IMR-90 (cell line): Measurements from ENCODE around the gene TENM4. TPM values are rescaled to one million over a fixed set of nuclear protein-coding genes. Genes with fewer than 3 reads are reported as not detected.

ENCODE experiments used
- ATAC-seq: fragments of 200-7000 bp; cut with Tn5 transposase; 2 replicates; pipeline ENCODE4 v1.9.1; 2020; ENCODE audit warnings: low read depth, mild to moderate bottlenecking, moderate library complexity
- BruUV-seq: library from RNA; stranded (reverse); fragments of 400-500 nt; replicated peaks from 2 replicates; lab custom pipeline; 2021; lab: Mats Ljungman, UMichigan
- CTCF ChIA-PET: fragments of 300-600 bp; formaldehyde crosslinking; extraction: SDS; loops from one replicate; lab custom pipeline; 2021; ENCODE audit warnings: antibody characterized with exemption; lab: Yijun Ruan, JAX
- POLR2A ChIA-PET: fragments of 300-600 bp; sonication (Branson Sonifier 250); formaldehyde crosslinking; loops from one replicate; lab custom pipeline; 2022; ENCODE audit warnings: antibody characterized with exemption; ENCODE audit not compliant: unreplicated experiment; lab: Charles Lee
- DNase-seq: peaks from one replicate; pipeline ENCODE4 v3.0.0; 2013
- H2AFZ ChIP-seq: replicated peaks from 2 replicates; pipeline ENCODE3; 2013; ENCODE audit warnings: low read length, mild to moderate bottlenecking; ENCODE audit not compliant: poor library complexity
- H2AK5ac ChIP-seq: 2 replicates; pipeline ENCODE4 v1.6.1; 2013; ENCODE audit warnings: low read depth, low read length, inconsistent platforms
- H2AK9ac ChIP-seq: replicated peaks from 2 replicates; pipeline ENCODE3; 2013; ENCODE audit warnings: mild to moderate bottlenecking, low read depth, low read length, moderate library complexity; ENCODE audit not compliant: poor library complexity
- H2BK120ac ChIP-seq: 2 replicates; pipeline ENCODE4 v1.6.1; 2013; ENCODE audit warnings: low read depth, low read length, inconsistent platforms
- H2BK15ac ChIP-seq: 3 replicates; pipeline ENCODE4 v1.6.1; 2013; ENCODE audit warnings: low read depth, low read length, inconsistent platforms
- H2BK20ac ChIP-seq: 2 replicates; pipeline ENCODE4 v1.6.1; 2013; ENCODE audit warnings: low read depth, mild to moderate bottlenecking, inconsistent platforms, low read length, moderate library complexity
- H2BK5ac ChIP-seq: 2 replicates; pipeline ENCODE4 v1.6.1; 2013; ENCODE audit warnings: mild to moderate bottlenecking, low read depth, low read length, inconsistent platforms; ENCODE audit not compliant: poor library complexity, severe bottlenecking
- H3K14ac ChIP-seq: replicated peaks from 2 replicates; pipeline ENCODE4 v1.6.1; 2013; ENCODE audit warnings: low read depth, low read length, inconsistent platforms
- H3K18ac ChIP-seq: 2 replicates; pipeline ENCODE4 v1.6.1; 2013; ENCODE audit warnings: low read depth, low read length, control low read depth
- H3K23ac ChIP-seq: 2 replicates; pipeline ENCODE4 v1.6.1; 2013; ENCODE audit warnings: low read depth, low read length, inconsistent platforms
- H3K27ac ChIP-seq: 2 replicates; pipeline ENCODE4 v1.5.1; 2013; ENCODE audit warnings: mild to moderate bottlenecking, control low read depth, low read length; ENCODE audit not compliant: insufficient read depth
- H3K27me3 ChIP-seq: 2 replicates; pipeline ENCODE4 v1.6.1; 2013; ENCODE audit warnings: low read length; ENCODE audit not compliant: control insufficient read depth, insufficient read depth
- H3K36me3 ChIP-seq: 2 replicates; pipeline ENCODE4 v1.6.1; 2013; ENCODE audit warnings: low read length, mixed read lengths; ENCODE audit not compliant: control insufficient read depth, insufficient read depth
- H3K4ac ChIP-seq: 2 replicates; pipeline ENCODE4 v1.6.1; 2013; ENCODE audit warnings: low read depth, low read length, inconsistent platforms
- H3K4me1 ChIP-seq: 2 replicates; pipeline ENCODE4 v1.6.1; 2013; ENCODE audit warnings: low read length, mixed read lengths; ENCODE audit not compliant: control insufficient read depth, insufficient read depth
- H3K4me2 ChIP-seq: 2 replicates; pipeline ENCODE4 v1.6.1; 2013; ENCODE audit warnings: low read depth, mild to moderate bottlenecking, control low read depth, low read length, moderate library complexity
- H3K4me3 ChIP-seq: 2 replicates; pipeline ENCODE4 v1.5.1; 2013; ENCODE audit warnings: low read depth, mild to moderate bottlenecking, control low read depth, low read length, moderate library complexity; ENCODE audit not compliant: insufficient read depth
- H3K56ac ChIP-seq: 2 replicates; pipeline ENCODE4 v1.6.1; 2013; ENCODE audit warnings: low read length, inconsistent platforms; ENCODE audit not compliant: insufficient read depth; ENCODE audit errors: extremely low read depth
- H3K79me1 ChIP-seq, 2 experiments: 2 replicates each; pipeline ENCODE4 v1.6.1; 2013; ENCODE audit warnings: low read length in 2 of 2, inconsistent platforms in 1 of 2, low read depth in 1 of 2
- H3K9ac ChIP-seq: 2 replicates; pipeline ENCODE4 v1.6.1; 2013; ENCODE audit warnings: low read depth, low read length, control low read depth
- H3K9me1 ChIP-seq: 2 replicates; pipeline ENCODE4 v1.6.1; 2013; ENCODE audit warnings: low read length, inconsistent platforms; ENCODE audit not compliant: insufficient read depth
- H3K9me3 ChIP-seq: 2 replicates; pipeline ENCODE4 v1.6.1; 2013; ENCODE audit warnings: low read length; ENCODE audit not compliant: control insufficient read depth, insufficient read depth
- H4K20me1 ChIP-seq: 2 replicates; pipeline ENCODE4 v1.6.1; 2013; ENCODE audit warnings: low read length, inconsistent platforms; ENCODE audit not compliant: insufficient read depth
- H4K5ac ChIP-seq: 2 replicates; pipeline ENCODE4 v1.6.1; 2013; ENCODE audit warnings: mild to moderate bottlenecking, low read depth, low read length, control low read depth
- H4K8ac ChIP-seq, 2 experiments: 2 replicates each; pipeline ENCODE4 v1.6.1; 2013; ENCODE audit warnings: low read depth in 2 of 2, low read length in 2 of 2, control low read depth in 1 of 2, inconsistent platforms in 1 of 2
- H4K91ac ChIP-seq: 2 replicates; pipeline ENCODE4 v1.6.1; 2013; ENCODE audit warnings: low read depth, low read length, inconsistent platforms; ENCODE audit not compliant: insufficient read depth
- BHLHE40 ChIP-seq: fragments of 150-350 bp; IDR thresholded peaks from 2 replicates; pipeline ENCODE4 v1.6.1; 2016; ENCODE audit warnings: mild to moderate bottlenecking, low read depth, low read length
- CEBPB ChIP-seq: IDR thresholded peaks from 2 replicates; pipeline ENCODE4 v1.6.1; 2012; ENCODE audit warnings: low read depth, low read length, improper control_type of control experiment
- CHD1 ChIP-seq: IDR thresholded peaks from 2 replicates; pipeline ENCODE4 v1.6.1; 2012; ENCODE audit warnings: low read depth, low read length, improper control_type of control experiment
- CTCF ChIP-seq: conservative IDR thresholded peaks from 2 replicates; pipeline ENCODE4 v1.5.1; 2012; ENCODE audit warnings: mild to moderate bottlenecking, low read depth, low read length, improper control_type of control experiment
- ELK1 ChIP-seq: fragments of 150-350 bp; IDR thresholded peaks from 2 replicates; pipeline ENCODE4 v1.6.1; 2016; ENCODE audit warnings: low read depth, mild to moderate bottlenecking, low read length, moderate library complexity, borderline replicate concordance
- FOS ChIP-seq: fragments of 150-350 bp; IDR thresholded peaks from 2 replicates; pipeline ENCODE4 v1.6.1; 2016; ENCODE audit warnings: low read depth, low read length
- MAFK ChIP-seq: IDR thresholded peaks from 2 replicates; pipeline ENCODE4 v1.6.1; 2012; ENCODE audit warnings: low read depth, low read length, improper control_type of control experiment
- MAZ ChIP-seq: IDR thresholded peaks from 2 replicates; pipeline ENCODE4 v1.6.1; 2012; ENCODE audit warnings: low read depth, mild to moderate bottlenecking, low read length, improper control_type of control experiment, moderate library complexity, borderline replicate concordance
- MXI1 ChIP-seq: IDR thresholded peaks from 2 replicates; pipeline ENCODE4 v1.6.1; 2012; ENCODE audit warnings: low read depth, mild to moderate bottlenecking, low read length, moderate library complexity, borderline replicate concordance
- NFE2L2 ChIP-seq: fragments of 150-350 bp; IDR thresholded peaks from 2 replicates; pipeline ENCODE4 v1.6.1; 2016; ENCODE audit warnings: low read depth, mild to moderate bottlenecking, low read length
- POLR2A ChIP-seq: IDR thresholded peaks from 2 replicates; pipeline ENCODE4 v1.6.1; 2012; ENCODE audit warnings: mild to moderate bottlenecking, low read depth, low read length
- RAD21 ChIP-seq: IDR thresholded peaks from 2 replicates; pipeline ENCODE4 v1.6.1; 2012; ENCODE audit warnings: low read length, improper control_type of control experiment
- RCOR1 ChIP-seq: IDR thresholded peaks from 2 replicates; pipeline ENCODE4 v1.6.1; 2012; ENCODE audit warnings: mild to moderate bottlenecking, low read length, improper control_type of control experiment; ENCODE audit not compliant: insufficient replicate concordance
- RFX5 ChIP-seq: IDR thresholded peaks from 2 replicates; pipeline ENCODE4 v1.8.0; 2012; ENCODE audit warnings: low read depth, mild to moderate bottlenecking, low read length, moderate library complexity
- SMC3 ChIP-seq: fragments of 150-350 bp; IDR thresholded peaks from 2 replicates; pipeline ENCODE4 v1.6.1; 2016; ENCODE audit warnings: low read depth, mild to moderate bottlenecking, antibody characterized with exemption, low read length, moderate library complexity
- USF2 ChIP-seq: fragments of 150-350 bp; IDR thresholded peaks from 2 replicates; pipeline ENCODE4 v1.6.1; 2017; ENCODE audit warnings: mild to moderate bottlenecking, antibody characterized with exemption, low read length, low read depth
- WGBS, 2 experiments: methylation state at CpG; one replicate each; pipeline versions ENCODE4 v1.1.5 to v1.1.7; 2013; ENCODE audit warnings: missing lambda C conversion rate in 2 of 2; ENCODE audit not compliant: insufficient read length in 1 of 2; ENCODE audit errors: extremely low coverage in 2 of 2; 5-methylcytosine and 5-hydroxymethylcytosine counted together
- dilution Hi-C: fragments of 300-500 bp; cut with HindIII; formaldehyde crosslinking; loops from one replicate; pipeline ENCODE4 v1.14.3; 2018; ENCODE audit warnings: low sequenced_read_pairs; ENCODE audit not compliant: unreplicated experiment
- in situ Hi-C: fragments of 300-500 bp; cut with MboI; formaldehyde crosslinking; loops from 3 replicates; pipeline ENCODE4 v1.14.3; 2019; ENCODE audit warnings: low sequenced_read_pairs, inconsistent platforms, mixed read lengths
- intact Hi-C: fragments of 100-400 bp; cut with micrococcal nuclease; formaldehyde crosslinking; loops from 2 replicates; pipeline ENCODE4 v1.10.0; 2022
- polyA plus RNA-seq, 3 experiments: library from polyadenylated mRNA; depleted of rRNA; stranded (reverse); fragments of >200 nt; gene quantifications; 2 replicates each; pipeline ENCODE4 v1.2.3, GENCODE V29; 2012; ENCODE audit warnings: low replicate concordance in 1 of 3
- total RNA-seq: library from RNA; depleted of rRNA; stranded (reverse); fragments of >200 nt; gene quantifications from 2 replicates; pipeline ENCODE4 v1.2.3, GENCODE V29; 2012

TENM4 gene
- total and polyA plus RNA-seq, 2 of the 4 experiments (the other 2 are of a cell fraction): 7.4 to 9.0 TPM

- H3K4me1 ChIP-seq: peaks cover 2% of the 10 kb centered on the region
- ATAC-seq (no peak), DNase-seq (no peak)
- H3K9me3 ChIP-seq: no peaks in the 10 kb centered on the region
- H2AFZ ChIP-seq: no peak overlapping the region
- no peak overlapping the region for H3K4me3 ChIP-seq
- H4K5ac ChIP-seq: no peak overlapping the region
- dilution Hi-C loops (no loop called here), intact Hi-C loops (no loop called here), in situ Hi-C loops (no loop called here)
- H3K27ac ChIP-seq: no peak overlapping the region
- no peak overlapping the region for H3K56ac ChIP-seq
- no peak overlapping the region for H3K4ac ChIP-seq
- no peak overlapping the region for H4K91ac ChIP-seq
- H4K8ac ChIP-seq: no peak overlapping the region
- BruUV-seq: no TSS peak
- H3K79me1 ChIP-seq: no peaks in the 10 kb centered on the region
- no peak overlapping the region for H3K18ac ChIP-seq
- no peak overlapping the region for H3K23ac ChIP-seq
- WGBS, 2 experiments: 87% methylated on average over 3 of the region's 7 CpGs; no CpG with 5 or more reads in 1 of the 2 experiments
- no peak overlapping the region for H2BK15ac ChIP-seq
- CTCF ChIA-PET: no interaction called here
- H2AK9ac ChIP-seq: no peak overlapping the region
- POLR2A ChIA-PET: no interaction called here
- H2AK5ac ChIP-seq: no peak overlapping the region
- H2BK5ac ChIP-seq: no peak overlapping the region
- H4K20me1 ChIP-seq: no peaks in the 10 kb centered on the region
- H3K36me3 ChIP-seq: no peaks in the 10 kb centered on the region
- TF ChIP-seq RFX5: no peak
- TF ChIP-seq CHD1: no peak
- TF ChIP-seq POLR2A: no peak
- no peak for TF ChIP-seq SMC3
- TF ChIP-seq MAZ: no peak
- TF ChIP-seq RAD21: no peak
- no peak for TF ChIP-seq CTCF
- TF ChIP-seq MAFK: no peak
- no peak for TF ChIP-seq RCOR1
- TF ChIP-seq FOS: no peak
- no peak for TF ChIP-seq BHLHE40
- TF ChIP-seq USF2: no peak
- TF ChIP-seq CEBPB: no peak
- no peak for TF ChIP-seq MXI1
- no peak for TF ChIP-seq NFE2L2
- no peak for TF ChIP-seq ELK1
- H3K14ac ChIP-seq: no peak overlapping the region
- H3K9me1 ChIP-seq: peaks cover 2% of the 10 kb centered on the region; the same call in 1 of the 2 replicates
- no peaks in the 10 kb centered on the region for H3K27me3 ChIP-seq
- H3K4me2 ChIP-seq: no peak overlapping the region
- H2BK20ac ChIP-seq: no peak overlapping the region
- no peak overlapping the region for H3K9ac ChIP-seq
- H2BK120ac ChIP-seq: no peak overlapping the region
These were observed 744.7 kb downstream of the TENM4 start for GRCh38 chr11:78696177-78696576.
